ENCODE measurements around the gene ATAD3B.
"Not testable (repeated sequence)": the region's sequence is repeated elsewhere in the genome, so short reads cannot be mapped to it uniquely, and the experiment has no call there.

Gene ATAD3B

GRCh38 chr1:1449099-1449739 lies 22.3 kb upstream of the ATAD3B start, which contains the start of gene ATAD3C:
TSS of gene ATAD3C (plus strand) at chr1:1449689. CDS start at chr1:1450684, 995 bp downstream.
- H3K4me3 ChIP-seq (ENCODE audit: insufficient read length, low read depth) = no peak within 1 kb of the TSS
- TF ChIP-seq SUZ12 (IDR thresholded peaks at IDR 0.05; ENCODE audit: extremely low read depth, insufficient read depth, insufficient read length) (no peak), ZNF274 (IDR thresholded peaks at IDR 0.05; ENCODE audit: low read depth, low read length) (no peak), YY1 (IDR thresholded peaks at IDR 0.05; ENCODE audit: insufficient read depth, insufficient read length) (no peak)
- no peaks in the 10 kb centered on the region for H3K9me3 ChIP-seq (ENCODE audit: insufficient read depth, low read length)
- H3K4me1 ChIP-seq (ENCODE audit: insufficient read depth, insufficient read length) = no peaks in the 10 kb centered on the region
- no peak for DNase-seq (ENCODE audit: low read depth, low spot score)
- H3K9ac ChIP-seq (ENCODE audit: insufficient read length, low read depth) = no peak within 1 kb of the TSS
- H3K27me3 ChIP-seq (ENCODE audit: insufficient read depth, insufficient read length) = no peaks in the 10 kb centered on the region
- H3K36me3 ChIP-seq (ENCODE audit: insufficient read depth, insufficient read length, low read length) = no peaks in the 10 kb centered on the region

- H3K9ac ChIP-seq (ENCODE audit: insufficient read length, low read depth); DNase-seq (ENCODE audit: low read depth, low spot score); H3K4me1 ChIP-seq (ENCODE audit: insufficient read depth, insufficient read length); H3K27me3 ChIP-seq (ENCODE audit: insufficient read depth, insufficient read length); H3K36me3 ChIP-seq (ENCODE audit: insufficient read depth, insufficient read length, low read length); H3K4me3 ChIP-seq (ENCODE audit: insufficient read length, low read depth); H3K9me3 ChIP-seq (ENCODE audit: insufficient read depth, low read length): not testable (repeated sequence)
Observed at GRCh38 chr1:1450616-1451015, 20.9 kb upstream of the ATAD3B start.

- no peaks in the 10 kb centered on the region for H3K9me3 ChIP-seq (ENCODE audit: insufficient read depth, low read length)
- DNase-seq (ENCODE audit: low read depth, low spot score) = no peak
- H3K36me3 ChIP-seq (ENCODE audit: insufficient read depth, insufficient read length, low read length) = no peaks in the 10 kb centered on the region
- no peak for TF ChIP-seq SUZ12 (IDR thresholded peaks at IDR 0.05; ENCODE audit: extremely low read depth, insufficient read depth, insufficient read length)
- no peak for TF ChIP-seq YY1 (IDR thresholded peaks at IDR 0.05; ENCODE audit: insufficient read depth, insufficient read length)
- no peak for TF ChIP-seq ZNF274 (IDR thresholded peaks at IDR 0.05; ENCODE audit: low read depth, low read length)
- no peaks in the 10 kb centered on the region for H3K27me3 ChIP-seq (ENCODE audit: insufficient read depth, insufficient read length)
- no peak overlapping the region for H3K4me3 ChIP-seq (ENCODE audit: insufficient read length, low read depth)
- no peaks in the 10 kb centered on the region for H3K4me1 ChIP-seq (ENCODE audit: insufficient read depth, insufficient read length)
- H3K9ac ChIP-seq (ENCODE audit: insufficient read length, low read depth) = no peak overlapping the region
Observed at GRCh38 chr1:1451696-1452364, 19.7 kb upstream of the ATAD3B start.

- not testable (repeated sequence) for H3K27me3 ChIP-seq (ENCODE audit: insufficient read depth, insufficient read length); H3K36me3 ChIP-seq (ENCODE audit: insufficient read depth, insufficient read length, low read length); H3K4me3 ChIP-seq (ENCODE audit: insufficient read length, low read depth); H3K9me3 ChIP-seq (ENCODE audit: insufficient read depth, low read length); H3K9ac ChIP-seq (ENCODE audit: insufficient read length, low read depth); DNase-seq (ENCODE audit: low read depth, low spot score); H3K4me1 ChIP-seq (ENCODE audit: insufficient read depth, insufficient read length)
Observed at GRCh38 chr1:1452365-1452739, 19.2 kb upstream of the ATAD3B start.

- Histone ChIP-seq H3K36me3 (ENCODE audit: insufficient read depth, insufficient read length, low read length) (no peaks in the 10 kb centered on the region), H3K4me3 (ENCODE audit: insufficient read length, low read depth) (no peak overlapping the region), H3K9me3 (ENCODE audit: insufficient read depth, low read length) (no peaks in the 10 kb centered on the region), H3K9ac (ENCODE audit: insufficient read length, low read depth) (no peak overlapping the region), H3K27me3 (ENCODE audit: insufficient read depth, insufficient read length) (no peaks in the 10 kb centered on the region), H3K4me1 (ENCODE audit: insufficient read depth, insufficient read length) (no peaks in the 10 kb centered on the region)
- DNase-seq (ENCODE audit: low read depth, low spot score) = no peak
- TF ChIP-seq ZNF274 (IDR thresholded peaks at IDR 0.05; ENCODE audit: low read depth, low read length) (no peak), SUZ12 (IDR thresholded peaks at IDR 0.05; ENCODE audit: extremely low read depth, insufficient read depth, insufficient read length) (no peak), YY1 (IDR thresholded peaks at IDR 0.05; ENCODE audit: insufficient read depth, insufficient read length) (no peak)
Observed at GRCh38 chr1:1452882-1453281, 18.7 kb upstream of the ATAD3B start.

- not testable (repeated sequence) for H3K27me3 ChIP-seq (ENCODE audit: insufficient read depth, insufficient read length); H3K4me3 ChIP-seq (ENCODE audit: insufficient read length, low read depth); H3K9me3 ChIP-seq (ENCODE audit: insufficient read depth, low read length); H3K36me3 ChIP-seq (ENCODE audit: insufficient read depth, insufficient read length, low read length); H3K9ac ChIP-seq (ENCODE audit: insufficient read length, low read depth); H3K4me1 ChIP-seq (ENCODE audit: insufficient read depth, insufficient read length); DNase-seq (ENCODE audit: low read depth, low spot score)
Observed at GRCh38 chr1:1454286-1455056, 17.1 kb upstream of the ATAD3B start.

GRCh38 chr1:1455366-1455884 lies 16.1 kb upstream of the ATAD3B start:
- no peak overlapping the region for H3K9ac ChIP-seq (ENCODE audit: insufficient read length, low read depth)
- no peaks in the 10 kb centered on the region for H3K9me3 ChIP-seq (ENCODE audit: insufficient read depth, low read length)
- DNase-seq (ENCODE audit: low read depth, low spot score) = no peak
- H3K4me1 ChIP-seq (ENCODE audit: insufficient read depth, insufficient read length) = no peaks in the 10 kb centered on the region
- TF ChIP-seq ZNF274 (IDR thresholded peaks at IDR 0.05; ENCODE audit: low read depth, low read length) = no peak
- TF ChIP-seq YY1 (IDR thresholded peaks at IDR 0.05; ENCODE audit: insufficient read depth, insufficient read length) = no peak
- TF ChIP-seq SUZ12 (IDR thresholded peaks at IDR 0.05; ENCODE audit: extremely low read depth, insufficient read depth, insufficient read length) = no peak
- no peak overlapping the region for H3K4me3 ChIP-seq (ENCODE audit: insufficient read length, low read depth)
- no peaks in the 10 kb centered on the region for H3K27me3 ChIP-seq (ENCODE audit: insufficient read depth, insufficient read length)
- H3K36me3 ChIP-seq (ENCODE audit: insufficient read depth, insufficient read length, low read length) = no peaks in the 10 kb centered on the region

GRCh38 chr1:1455934-1456333 lies 15.6 kb upstream of the ATAD3B start:
- H3K9ac ChIP-seq (ENCODE audit: insufficient read length, low read depth); DNase-seq (ENCODE audit: low read depth, low spot score); H3K9me3 ChIP-seq (ENCODE audit: insufficient read depth, low read length); H3K27me3 ChIP-seq (ENCODE audit: insufficient read depth, insufficient read length); H3K4me1 ChIP-seq (ENCODE audit: insufficient read depth, insufficient read length); H3K4me3 ChIP-seq (ENCODE audit: insufficient read length, low read depth); H3K36me3 ChIP-seq (ENCODE audit: insufficient read depth, insufficient read length, low read length): not testable (repeated sequence)

- not testable (repeated sequence) for H3K9me3 ChIP-seq (ENCODE audit: insufficient read depth, low read length); H3K4me1 ChIP-seq (ENCODE audit: insufficient read depth, insufficient read length)
Observed at GRCh38 chr1:1456683-1457255, 14.8 kb upstream of the ATAD3B start.

GRCh38 chr1:1459156-1459555 lies 12.4 kb upstream of the ATAD3B start:
- not testable (repeated sequence) for H3K4me1 ChIP-seq (ENCODE audit: insufficient read depth, insufficient read length); H3K9me3 ChIP-seq (ENCODE audit: insufficient read depth, low read length); DNase-seq (ENCODE audit: low read depth, low spot score)

More at GRCh38 chr1:1456683-1457255, 14.8 kb upstream of the ATAD3B start:
- H3K4me3 ChIP-seq (ENCODE audit: insufficient read length, low read depth); H3K27me3 ChIP-seq (ENCODE audit: insufficient read depth, insufficient read length); DNase-seq (ENCODE audit: low read depth, low spot score); H3K9ac ChIP-seq (ENCODE audit: insufficient read length, low read depth); H3K36me3 ChIP-seq (ENCODE audit: insufficient read depth, insufficient read length, low read length): not testable (repeated sequence)

More at GRCh38 chr1:1459156-1459555, 12.4 kb upstream of the ATAD3B start:
- not testable (repeated sequence) for H3K27me3 ChIP-seq (ENCODE audit: insufficient read depth, insufficient read length); H3K4me3 ChIP-seq (ENCODE audit: insufficient read length, low read depth); H3K9ac ChIP-seq (ENCODE audit: insufficient read length, low read depth); H3K36me3 ChIP-seq (ENCODE audit: insufficient read depth, insufficient read length, low read length)

Measured in NT2/D1 (cell line).